Neuronal stem cell (in vitro differentiated cells): ENCODE data around the gene KRT7.

ENCODE experiments used
- DNase-seq: peaks from one replicate; pipeline ENCODE4 v3.0.0-alpha.2; 2013; ENCODE audit warnings: low spot score
- H2AFZ ChIP-seq: one replicate; pipeline ENCODE4 v1.6.1; 2013; ENCODE audit warnings: mild to moderate bottlenecking, low read length, inconsistent platforms
- H2AK5ac ChIP-seq: 2 replicates; pipeline ENCODE4 v1.6.1; 2013; ENCODE audit warnings: low read depth, mild to moderate bottlenecking, inconsistent platforms, low read length, moderate library complexity, mixed read lengths
- H2BK120ac ChIP-seq: 2 replicates; pipeline ENCODE4 v1.6.1; 2013; ENCODE audit warnings: low read depth, mild to moderate bottlenecking, inconsistent platforms, low read length, moderate library complexity, mixed read lengths
- H2BK12ac ChIP-seq: one replicate; pipeline ENCODE4 v1.6.1; 2013; ENCODE audit warnings: low read length, inconsistent platforms
- H2BK15ac ChIP-seq: 2 replicates; pipeline ENCODE4 v1.6.1; 2013; ENCODE audit warnings: mild to moderate bottlenecking, low read length, inconsistent platforms, mixed read lengths
- H2BK5ac ChIP-seq: one replicate; pipeline ENCODE4 v1.6.1; 2013; ENCODE audit warnings: inconsistent platforms, mild to moderate bottlenecking, low read length, moderate library complexity
- H3K14ac ChIP-seq: one replicate; pipeline ENCODE4 v1.6.1; 2013; ENCODE audit warnings: low read length, inconsistent platforms
- H3K18ac ChIP-seq: 2 replicates; pipeline ENCODE4 v1.6.1; 2013; ENCODE audit warnings: low read length, inconsistent platforms
- H3K23ac ChIP-seq: 2 replicates; pipeline ENCODE4 v1.6.1; 2013; ENCODE audit warnings: low read depth, mild to moderate bottlenecking, mixed read lengths, low read length, inconsistent platforms; ENCODE audit not compliant: poor library complexity
- H3K27ac ChIP-seq: replicated peaks from 3 replicates; pipeline ENCODE4 v1.5.1; 2013; ENCODE audit warnings: low read length, inconsistent platforms
- H3K27me3 ChIP-seq, 3 experiments: 2 replicates each; pipeline ENCODE4 v1.6.1; 2013; ENCODE audit warnings: low read length in 3 of 3, mild to moderate bottlenecking in 2 of 3, inconsistent platforms in 1 of 3, low read depth in 1 of 3, mixed read lengths in 1 of 3, moderate library complexity in 1 of 3; ENCODE audit not compliant: control insufficient read depth in 3 of 3, insufficient read depth in 3 of 3
- H3K36me3 ChIP-seq, 2 donors: replicated peaks in 1 of 2; 2 replicates each; pipeline ENCODE4 v1.6.1; 2013; ENCODE audit warnings: low read length in 2 of 2; ENCODE audit not compliant: control insufficient read depth in 2 of 2, insufficient read depth in 2 of 2
- H3K4ac ChIP-seq: 2 replicates; pipeline ENCODE4 v1.6.1; 2013; ENCODE audit warnings: inconsistent platforms, mild to moderate bottlenecking, low read length, moderate library complexity
- H3K4me1 ChIP-seq, 2 donors: 1 replicate in 1 of 2; 2 replicates in 1 of 2; pipeline ENCODE4 v1.6.1; 2013; ENCODE audit warnings: low read length in 2 of 2, low read depth in 1 of 2; ENCODE audit not compliant: control insufficient read depth in 2 of 2, insufficient read depth in 1 of 2
- H3K4me2 ChIP-seq: one replicate; pipeline ENCODE4 v1.6.1; 2013; ENCODE audit warnings: mild to moderate bottlenecking, low read length, inconsistent platforms; ENCODE audit not compliant: insufficient read depth, poor library complexity, severe bottlenecking
- H3K4me3 ChIP-seq, 2 donors: 2 replicates each; pipeline ENCODE4 v1.5.1; 2013; ENCODE audit warnings: low read length in 2 of 2, mild to moderate bottlenecking in 2 of 2, inconsistent platforms in 1 of 2, moderate library complexity in 1 of 2
- H3K79me1 ChIP-seq: one replicate; pipeline ENCODE4 v1.6.1; 2013; ENCODE audit warnings: low read depth, mild to moderate bottlenecking, inconsistent platforms, low read length, moderate library complexity
- H3K9ac ChIP-seq: one replicate; pipeline ENCODE4 v1.6.1; 2013; ENCODE audit warnings: mild to moderate bottlenecking, low read depth, low read length, inconsistent platforms; ENCODE audit not compliant: poor library complexity
- H3K9me3 ChIP-seq, 2 donors: replicated peaks in 1 of 2; 2 replicates each; pipeline versions ENCODE3 to v1.6.1; 2013; ENCODE audit warnings: low read length in 2 of 2, mild to moderate bottlenecking in 2 of 2, inconsistent platforms in 1 of 2, low read depth in 1 of 2, mixed read lengths in 1 of 2, moderate library complexity in 1 of 2; ENCODE audit not compliant: control insufficient read depth in 2 of 2, insufficient read depth in 1 of 2
- H4K8ac ChIP-seq: one replicate; pipeline ENCODE4 v1.6.1; 2013; ENCODE audit warnings: low read depth, mild to moderate bottlenecking, inconsistent platforms, low read length, moderate library complexity
- H4K91ac ChIP-seq: one replicate; pipeline ENCODE4 v1.6.1; 2013; ENCODE audit warnings: low read length, low read depth, mild to moderate bottlenecking, inconsistent platforms; ENCODE audit not compliant: poor library complexity
- WGBS, 2 donors: extraction: QIAGEN DNeasy Blood & Tissue Kit; methylation state at CpG; one replicate each; pipeline ENCODE4 v1.1.7; 2013; ENCODE audit warnings: missing lambda C conversion rate in 2 of 2, mixed read lengths in 1 of 2; ENCODE audit not compliant: insufficient read length in 2 of 2, insufficient replicate concordance in 1 of 2; ENCODE audit errors: extremely low coverage in 2 of 2; 5-methylcytosine and 5-hydroxymethylcytosine counted together

Gene KRT7

DNA sequence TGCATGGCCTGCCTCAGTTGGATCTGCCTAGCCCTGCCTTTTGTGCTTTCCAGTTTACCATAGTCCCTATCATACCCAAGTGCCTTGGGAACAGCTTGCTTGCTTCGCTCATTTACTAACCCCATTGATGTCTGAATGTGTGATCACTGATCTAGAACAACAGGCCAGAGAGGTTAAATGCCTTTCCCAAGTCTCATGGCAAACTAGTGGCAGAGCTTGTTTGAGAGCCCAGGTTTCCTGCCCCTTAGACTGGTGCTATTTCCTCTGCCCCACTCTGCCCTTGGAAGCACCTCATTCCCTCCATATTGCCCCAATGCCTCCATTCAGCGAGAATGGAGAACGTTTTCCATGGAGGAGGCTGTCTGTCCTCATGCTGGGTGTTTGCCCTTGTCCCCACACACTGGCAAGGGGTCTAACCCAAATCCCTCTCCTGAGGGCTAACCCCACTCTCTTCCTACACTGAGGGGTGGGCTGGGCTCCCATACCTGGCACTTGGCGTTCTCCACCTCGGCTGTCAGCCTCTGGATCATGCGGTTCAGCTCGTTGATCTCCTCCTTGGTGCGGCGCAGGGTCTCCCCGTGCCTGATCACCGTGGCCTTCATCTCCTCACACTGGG lies 19.8 kb downstream of the KRT7 start:
- no peak for DNase-seq
- Histone ChIP-seq H3K79me1 (no peaks in the 10 kb centered on the region), H3K4me2 (no peak overlapping the region), H2BK12ac (no peak overlapping the region), H3K36me3 (no peaks in the 10 kb centered on the region), H2BK120ac (no peak overlapping the region), H3K18ac (no peak overlapping the region), H2AFZ (no peak overlapping the region), H3K4me3 (no peak overlapping the region), H3K9me3 (no peaks in the 10 kb centered on the region), H2BK5ac (no peak overlapping the region), H3K4ac (no peak overlapping the region), H3K9ac (no peak overlapping the region), H2BK15ac (no peak overlapping the region), H2AK5ac (no peak overlapping the region), H3K4me1 (no peaks in the 10 kb centered on the region), H3K27ac (no peak overlapping the region), H4K8ac (no peak overlapping the region), H3K23ac (no peak overlapping the region), H4K91ac (no peak overlapping the region), H3K27me3 (peaks cover 0 to 63% (median 35%) of the 10 kb centered on the region in 3 experiments), H3K14ac (no peak overlapping the region)
- no CpG with 5 or more reads among the region's 11 CpGs for WGBS, 2 donors

DNA sequence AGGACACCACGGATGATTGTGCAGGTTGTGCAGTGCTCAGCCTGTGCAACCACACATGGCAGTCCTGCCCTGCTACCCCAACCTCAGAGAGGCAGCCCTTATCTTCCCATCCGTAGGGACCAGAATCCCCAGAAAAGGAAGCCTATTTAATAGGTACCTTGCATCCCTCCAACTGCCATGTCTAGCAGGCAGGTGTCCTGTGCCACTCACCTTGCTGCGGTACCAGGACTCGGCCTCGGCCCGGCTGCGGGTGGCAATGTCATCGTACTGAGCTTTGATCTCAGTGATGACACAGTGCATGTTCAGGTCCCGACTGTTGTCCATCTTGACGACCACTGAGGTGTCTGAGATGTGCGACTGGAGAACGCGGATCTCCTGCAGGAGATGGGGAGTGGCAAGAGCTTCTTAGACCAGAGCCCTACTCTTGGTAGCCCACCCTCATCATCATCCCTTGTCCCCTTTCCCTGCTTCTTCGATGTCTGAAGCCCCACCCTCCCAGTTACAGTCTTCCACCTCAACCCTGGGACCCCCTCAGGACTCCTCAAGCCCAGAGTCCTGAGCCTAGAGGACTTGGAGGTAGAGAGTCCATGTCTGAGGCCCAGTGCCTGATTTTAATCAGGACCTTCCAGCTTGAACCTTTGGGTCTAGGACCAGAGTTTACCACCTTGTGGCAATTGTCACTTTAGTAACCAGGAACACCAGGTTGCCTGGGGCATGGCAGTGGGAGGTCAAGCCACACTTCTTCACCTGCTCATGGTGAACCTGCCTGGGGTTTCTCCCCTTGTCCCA lies 20.5 kb downstream of the KRT7 start:
- H3K4me3 ChIP-seq: no peak overlapping the region
- no peak overlapping the region for H2BK15ac ChIP-seq
- H3K36me3 ChIP-seq: no peaks in the 10 kb centered on the region
- H3K18ac ChIP-seq: no peak overlapping the region
- peaks cover 0 to 60% (median 42%) of the 10 kb centered on the region in 3 experiments for H3K27me3 ChIP-seq
- H3K14ac ChIP-seq: no peak overlapping the region
- no peaks in the 10 kb centered on the region for H3K79me1 ChIP-seq
- H3K27ac ChIP-seq: no peak overlapping the region
- no peaks in the 10 kb centered on the region for H3K9me3 ChIP-seq
- no peak overlapping the region for H3K9ac ChIP-seq
- H3K4me2 ChIP-seq: no peak overlapping the region
- no peak overlapping the region for H4K91ac ChIP-seq
- no peak overlapping the region for H2BK120ac ChIP-seq
- H2AK5ac ChIP-seq: no peak overlapping the region
- WGBS, 2 donors: no CpG with 5 or more reads among the region's 14 CpGs
- no peak overlapping the region for H2AFZ ChIP-seq
- no peak overlapping the region for H3K4ac ChIP-seq
- peak overlapping the region; percentile 10 for H3K23ac ChIP-seq
- no peak overlapping the region for H2BK5ac ChIP-seq
- no peak overlapping the region for H4K8ac ChIP-seq
- DNase-seq: no peak
- no peaks in the 10 kb centered on the region for H3K4me1 ChIP-seq
- no peak overlapping the region for H2BK12ac ChIP-seq

DNA sequence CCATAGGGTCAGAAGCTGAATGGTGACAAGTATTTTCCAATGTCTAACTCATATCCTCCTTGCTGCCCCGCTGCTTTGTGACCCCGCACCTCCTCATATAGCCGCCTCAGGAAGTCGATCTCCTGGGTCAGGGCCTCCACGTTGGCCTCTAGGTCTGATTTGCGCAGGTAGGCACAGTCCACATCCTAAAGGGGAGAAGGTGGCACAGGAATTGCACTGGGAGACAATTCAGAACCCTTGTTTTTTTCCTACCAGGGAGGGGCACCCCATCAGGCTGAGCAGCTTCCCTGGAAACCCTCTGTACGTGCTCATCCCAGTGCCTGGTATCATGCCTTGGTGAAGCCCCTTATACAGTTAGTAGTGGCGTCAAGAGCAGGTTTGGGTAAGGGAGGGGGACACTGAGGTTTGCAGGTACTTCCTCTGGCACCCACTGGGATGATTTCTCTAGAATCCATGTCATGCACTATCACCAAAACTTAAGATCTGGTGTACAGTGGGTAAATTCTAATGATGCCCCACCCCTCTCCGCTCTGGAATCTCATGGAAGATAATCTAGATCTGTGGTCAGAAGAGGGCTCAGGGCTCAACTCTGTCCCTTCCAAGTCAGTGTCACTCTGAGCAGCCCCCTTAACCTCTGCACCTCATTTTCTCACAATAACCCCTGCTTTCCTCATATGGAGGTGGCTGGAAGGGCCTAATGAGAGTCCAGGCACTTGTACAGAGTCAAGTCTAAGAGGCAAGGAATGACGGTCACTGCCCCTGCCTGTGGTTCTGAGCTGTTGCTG lies 21.3 kb downstream of the KRT7 start:
- Histone ChIP-seq H4K91ac (no peak overlapping the region), H3K27ac (no peak overlapping the region), H3K27me3 (peaks cover 0 to 60% (median 42%) of the 10 kb centered on the region in 3 experiments), H2BK120ac (no peak overlapping the region), H4K8ac (no peak overlapping the region), H2AFZ (no peak overlapping the region), H3K18ac (no peak overlapping the region), H3K79me1 (no peaks in the 10 kb centered on the region), H2BK5ac (no peak overlapping the region), H3K4me1 (no peaks in the 10 kb centered on the region), H3K9ac (no peak overlapping the region), H3K4me2 (no peak overlapping the region), H2AK5ac (no peak overlapping the region), H3K4me3 (no peak overlapping the region), H2BK15ac (no peak overlapping the region), H3K36me3 (no peaks in the 10 kb centered on the region), H3K14ac (no peak overlapping the region), H3K4ac (no peak overlapping the region), H3K23ac (no peak overlapping the region), H2BK12ac (no peak overlapping the region), H3K9me3 (peaks cover 0 to 2% of the 10 kb centered on the region in 2 donors)
- no peak for DNase-seq
- no CpG with 5 or more reads among the region's 10 CpGs for WGBS, 2 donors
